Measurements from ENCODE around the gene JUP.
"Not testable (repeated sequence)": the region's sequence is repeated elsewhere in the genome, so short reads cannot be mapped to it uniquely, and the experiment has no call there.

JUP gene

GRCh38 chr17:41781404-41782110 is 5.0 kb downstream of the JUP start:
- no peak for DNase-seq (ENCODE audit: low read depth)

GRCh38 chr17:41779954-41780353 is 6.6 kb downstream of the JUP start:
- DNase-seq (ENCODE audit: low read depth): no peak

- DNase-seq (ENCODE audit: low read depth): peak; percentile 55
These were observed 8.8 kb downstream of the JUP start for GRCh38 chr17:41777574-41778188.

GRCh38 chr17:41777157-41777573 is 9.3 kb downstream of the JUP start:
- no peak for DNase-seq (ENCODE audit: low read depth)

GRCh38 chr17:41776262-41776900 is 10.1 kb downstream of the JUP start:
- DNase-seq (ENCODE audit: low read depth): not testable (repeated sequence)

DNA sequence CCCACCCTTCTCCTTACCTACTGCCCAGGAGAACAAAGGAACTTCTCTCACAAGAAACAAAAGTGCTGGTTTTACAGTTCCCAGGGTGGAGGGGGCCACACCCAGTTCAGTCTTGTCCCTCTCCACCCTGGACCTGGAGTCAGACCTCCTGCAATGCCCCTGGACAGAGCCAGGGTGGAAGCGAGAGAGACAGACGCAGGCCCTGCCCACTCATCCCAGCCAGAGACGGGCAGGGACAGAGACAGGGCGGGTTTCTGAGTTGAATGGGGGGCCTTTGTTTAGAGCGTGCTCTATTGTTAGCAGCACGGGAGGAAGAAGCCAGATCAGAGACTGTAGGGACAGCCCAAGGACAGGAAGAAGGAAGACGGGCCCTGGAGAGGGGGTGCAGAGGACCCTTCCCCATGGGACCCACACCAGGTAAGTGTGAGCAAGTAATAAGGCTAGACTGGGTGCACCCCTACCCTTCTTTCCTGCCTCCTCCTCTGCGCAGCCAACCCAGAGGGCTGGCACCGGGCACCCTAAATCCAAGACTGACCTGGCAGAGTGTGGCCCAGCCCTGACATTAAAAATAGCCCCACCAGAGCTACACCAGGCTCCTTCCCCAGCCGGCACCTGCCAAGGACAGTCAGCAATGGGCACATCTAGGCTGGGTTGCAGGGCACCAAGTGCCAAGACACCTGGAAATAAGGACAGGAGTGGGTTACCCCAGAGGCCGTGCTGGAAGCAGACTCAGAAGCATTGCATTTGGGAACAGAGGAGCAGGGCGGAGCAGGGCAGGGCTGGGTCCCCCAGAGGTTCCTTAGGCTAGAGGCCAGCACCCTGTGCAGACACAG is 10.9 kb downstream of the JUP start:
- no peak for DNase-seq (ENCODE audit: low read depth)

DNA sequence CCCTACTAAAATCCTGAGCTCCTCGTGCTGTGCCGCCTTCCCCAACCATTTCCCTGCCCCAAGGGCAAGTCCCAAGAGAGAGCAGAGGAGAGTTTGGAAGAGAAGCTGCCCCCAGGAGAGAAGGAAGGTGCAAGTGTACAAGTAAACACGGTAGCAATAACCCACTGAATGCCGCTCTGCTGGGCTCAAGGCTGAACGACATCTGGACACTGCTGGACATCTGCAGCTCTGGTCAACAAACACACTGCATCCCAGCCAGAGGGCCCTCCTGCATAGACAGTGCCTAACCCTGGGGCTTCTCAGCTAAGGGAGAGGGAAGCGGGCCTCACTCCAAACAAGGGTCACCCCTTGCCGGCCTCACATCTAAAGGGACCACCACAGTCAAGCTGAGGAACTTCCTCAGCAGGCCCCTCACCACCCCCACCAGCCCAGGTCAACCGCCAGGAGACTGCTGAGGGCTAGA is 12.7 kb downstream of the JUP start:
- DNase-seq (ENCODE audit: low read depth): no peak

GRCh38 chr17:41773190-41773588 is 13.3 kb downstream of the JUP start:
- DNase-seq (ENCODE audit: low read depth): no peak

GRCh38 chr17:41772586-41773189 is 13.8 kb downstream of the JUP start:
- DNase-seq (ENCODE audit: low read depth): no peak

DNA sequence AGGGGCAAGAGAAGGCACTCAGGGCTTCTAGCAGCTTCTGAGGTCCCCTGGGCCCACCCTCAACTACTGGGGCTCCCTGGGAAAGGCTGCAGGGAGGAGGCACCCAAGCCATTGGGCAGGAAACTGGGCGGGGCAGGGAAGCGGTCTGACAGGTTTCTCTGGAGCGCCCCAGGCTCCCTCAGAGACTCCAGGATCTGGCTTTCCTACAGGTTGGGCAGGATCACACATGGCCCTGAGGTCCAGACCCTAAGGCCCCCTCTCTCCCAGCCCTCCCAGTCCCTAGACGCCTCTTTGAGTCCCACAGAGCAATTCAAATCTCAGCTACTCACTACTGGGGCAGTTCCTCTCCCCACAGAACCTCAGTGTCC is 14.3 kb downstream of the JUP start:
- no peak for DNase-seq (ENCODE audit: low read depth)

GRCh38 chr17:41771389-41772206 is 14.9 kb downstream of the JUP start:
- DNase-seq (ENCODE audit: low read depth): no peak

DNA sequence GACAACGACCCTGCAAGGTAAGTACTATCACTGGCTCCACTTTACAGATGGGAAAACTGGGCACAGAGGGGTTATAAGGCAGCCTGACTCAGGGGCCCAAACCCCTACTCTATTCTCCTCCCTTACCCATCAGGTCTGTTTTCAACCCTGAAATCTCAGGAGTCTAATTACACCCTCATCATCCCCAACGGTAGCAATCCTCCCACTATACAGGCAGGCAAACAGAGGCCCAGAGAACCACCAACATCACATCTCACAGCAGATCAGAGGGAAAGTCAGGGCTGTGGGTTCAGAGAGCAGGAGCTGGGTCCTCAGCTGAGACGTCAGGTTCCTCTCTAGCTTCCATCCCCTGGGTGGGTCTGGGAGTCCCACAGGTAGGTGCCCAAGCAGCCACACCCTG is 16.5 kb downstream of the JUP start:
- DNase-seq (ENCODE audit: low read depth): no peak

GRCh38 chr17:41769346-41769862 is 17.1 kb downstream of the JUP start:
- DNase-seq (ENCODE audit: low read depth): no peak

- no peak for DNase-seq (ENCODE audit: low read depth)
These were observed 17.7 kb downstream of the JUP start for GRCh38 chr17:41768682-41769288.

DNA sequence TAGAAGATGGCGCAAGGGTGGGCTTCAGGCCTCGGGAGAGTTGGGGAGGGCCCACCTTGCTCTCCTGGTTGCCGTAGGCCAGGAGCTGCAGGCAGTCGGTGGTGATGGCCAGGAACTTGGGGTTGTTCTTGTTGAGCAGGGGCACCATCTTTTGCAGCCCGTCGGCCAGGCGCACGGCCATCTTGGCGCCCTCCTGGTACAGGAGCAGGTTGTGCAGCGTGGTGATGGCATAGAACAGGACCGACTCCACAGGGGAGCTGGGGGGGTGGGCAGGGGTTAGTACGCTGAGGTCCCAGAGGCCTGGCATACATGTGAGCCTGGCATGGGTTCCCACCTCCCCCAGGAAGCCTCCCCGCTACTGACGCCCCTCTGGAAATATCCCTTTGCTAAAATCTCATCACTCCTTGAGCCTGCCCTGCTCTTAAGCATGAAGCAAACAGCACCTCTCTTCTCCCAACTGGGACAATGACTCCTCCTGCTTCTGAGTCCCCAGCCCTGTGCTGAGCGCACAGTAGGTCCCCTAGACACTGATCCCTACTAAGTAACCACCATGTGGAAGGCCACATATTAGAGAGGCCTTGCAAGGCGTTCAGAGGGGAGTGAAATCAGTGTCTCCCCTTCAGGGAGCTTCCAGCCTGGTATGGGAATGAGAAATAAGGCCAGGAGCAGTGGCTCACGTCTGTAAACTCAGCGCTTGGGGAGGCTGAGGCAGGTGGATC is 19.0 kb downstream of the JUP start:
- DNase-seq (ENCODE audit: low read depth): no peak

GRCh38 chr17:41766135-41766534 is 20.4 kb downstream of the JUP start:
- no peak for DNase-seq (ENCODE audit: low read depth)

- no peak for DNase-seq (ENCODE audit: low read depth)
These were observed 23.2 kb downstream of the JUP start for GRCh38 chr17:41763327-41763726.

DNA sequence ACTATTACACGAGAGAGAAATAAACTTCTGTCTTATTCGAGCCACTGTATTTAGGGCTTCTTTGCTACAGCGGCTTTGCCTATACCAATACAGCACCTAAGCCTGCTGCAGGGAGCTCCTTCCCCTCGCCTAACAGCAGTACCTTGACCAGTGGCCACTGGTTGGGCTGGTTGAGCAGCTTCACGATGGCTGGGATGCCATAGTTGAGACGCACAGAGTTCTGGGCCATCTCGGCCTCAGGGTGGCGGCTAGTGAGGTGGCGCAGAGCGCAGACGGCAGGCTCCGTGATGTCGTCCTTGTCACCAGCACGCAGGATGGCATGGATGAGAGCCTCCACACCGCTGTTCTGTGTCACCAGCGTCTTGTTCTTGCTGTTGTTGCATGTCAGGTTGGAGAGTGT is 23.7 kb downstream of the JUP start:
- DNase-seq (ENCODE audit: low read depth): no peak

DNA sequence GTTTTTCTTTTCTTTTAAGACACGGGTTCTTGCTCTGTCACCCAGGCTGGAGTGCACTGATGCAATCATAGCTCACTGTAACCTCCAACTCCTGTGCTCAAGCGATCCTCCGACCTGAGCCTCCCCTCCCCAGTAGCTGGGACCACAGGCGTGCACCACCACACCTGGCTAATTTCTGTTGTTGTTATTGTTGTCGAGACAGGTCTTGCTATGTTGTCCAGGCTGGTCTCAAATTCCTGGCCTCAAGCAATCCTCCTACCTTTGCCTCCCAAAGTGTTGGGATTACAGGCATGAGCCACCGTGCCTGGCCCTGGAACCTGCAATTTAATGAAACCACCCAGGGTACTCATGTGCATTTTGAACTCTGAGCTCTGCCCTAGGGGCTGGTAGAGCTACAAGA is 24.1 kb downstream of the JUP start:
- DNase-seq (ENCODE audit: low read depth): no peak

DNA sequence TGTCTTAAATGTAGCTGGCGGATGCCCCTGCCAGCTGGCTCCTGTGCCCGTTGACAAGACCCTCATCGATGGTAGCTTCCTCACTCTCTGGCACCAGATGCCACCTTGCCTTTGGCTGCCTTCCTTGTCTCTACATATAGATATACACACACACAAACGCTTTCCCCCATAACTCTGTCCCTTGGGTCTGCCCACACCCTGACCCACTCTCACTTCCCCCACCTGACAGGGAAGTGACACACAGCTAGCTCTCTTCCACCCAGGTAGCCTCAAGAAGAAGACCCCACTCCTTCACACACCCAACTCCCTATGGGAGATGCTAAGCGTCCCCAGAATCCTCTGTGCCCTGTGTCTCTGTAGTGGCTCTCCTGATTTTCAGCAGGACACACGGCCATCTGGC is 25.6 kb downstream of the JUP start:
- DNase-seq (ENCODE audit: low read depth): no peak
